Mesendoderm (in vitro differentiated cells): Measurements from ENCODE around the gene LRP1.

Experiments
- DNase-seq: peaks from one replicate; pipeline ENCODE4 v3.0.0; 2013
- H2AK5ac ChIP-seq: 2 replicates; pipeline ENCODE4 v1.6.1; 2013; ENCODE audit warnings: low read length, inconsistent platforms
- H2BK120ac ChIP-seq: 2 replicates; pipeline ENCODE4 v1.6.1; 2013; ENCODE audit warnings: low read depth, mild to moderate bottlenecking, low read length, moderate library complexity, mixed read lengths
- H2BK15ac ChIP-seq: replicated peaks from 2 replicates; pipeline ENCODE4 v1.6.1; 2013; ENCODE audit warnings: low read depth, mild to moderate bottlenecking, moderate library complexity
- H2BK5ac ChIP-seq: 2 replicates; pipeline ENCODE4 v1.6.1; 2013; ENCODE audit warnings: low read length, inconsistent platforms
- H3K18ac ChIP-seq: 2 replicates; pipeline ENCODE4 v1.6.1; 2013; ENCODE audit warnings: mild to moderate bottlenecking, low read length, mixed read lengths
- H3K23ac ChIP-seq: one replicate; pipeline ENCODE4 v1.6.1; 2013; ENCODE audit warnings: low read length
- H3K27ac ChIP-seq: 2 replicates; pipeline ENCODE4 v1.5.1; 2013; ENCODE audit warnings: low read depth, mild to moderate bottlenecking, inconsistent platforms, low read length, moderate library complexity
- H3K27me3 ChIP-seq: 2 replicates; pipeline ENCODE4 v1.6.1; 2013; ENCODE audit warnings: low read length, control low read depth, mild to moderate bottlenecking, inconsistent platforms; ENCODE audit not compliant: insufficient read depth, poor library complexity
- H3K36me3 ChIP-seq: 2 replicates; pipeline ENCODE4 v1.6.1; 2013; ENCODE audit warnings: low read length, inconsistent platforms; ENCODE audit not compliant: control insufficient read depth, insufficient read depth
- H3K4ac ChIP-seq: one replicate; pipeline ENCODE4 v1.6.1; 2013; ENCODE audit warnings: low read depth, mild to moderate bottlenecking, low read length, moderate library complexity
- H3K4me1 ChIP-seq: 2 replicates; pipeline ENCODE4 v1.6.1; 2013; ENCODE audit warnings: low read depth, low read length, inconsistent platforms; ENCODE audit not compliant: control insufficient read depth
- H3K4me2 ChIP-seq: 2 replicates; pipeline ENCODE4 v1.6.1; 2013; ENCODE audit warnings: low read length
- H3K4me3 ChIP-seq: 2 replicates; pipeline ENCODE4 v1.5.1; 2013; ENCODE audit warnings: mild to moderate bottlenecking, low read length
- H3K56ac ChIP-seq: one replicate; pipeline ENCODE4 v1.6.1; 2013; ENCODE audit warnings: low read length
- H3K79me1 ChIP-seq: 2 replicates; pipeline ENCODE4 v1.6.1; 2013; ENCODE audit warnings: low read length, inconsistent platforms
- H3K79me2 ChIP-seq: 2 replicates; pipeline ENCODE4 v1.6.1; 2013; ENCODE audit warnings: mild to moderate bottlenecking, low read length; ENCODE audit not compliant: control insufficient read depth, insufficient read depth
- H3K9ac ChIP-seq: 2 replicates; pipeline ENCODE4 v1.6.1; 2013; ENCODE audit warnings: low read length, inconsistent platforms
- H4K5ac ChIP-seq: one replicate; pipeline ENCODE4 v1.6.1; 2013; ENCODE audit warnings: low read length
- H4K8ac ChIP-seq: one replicate; pipeline ENCODE4 v1.6.1; 2013; ENCODE audit warnings: low read depth, mild to moderate bottlenecking, control low read depth, low read length, moderate library complexity
- WGBS: extraction: QIAGEN DNeasy Blood & Tissue Kit; methylation state at CpG from one replicate; pipeline ENCODE4 v1.1.7; 2013; ENCODE audit warnings: low lambda C conversion rate, missing lambda C conversion rate; ENCODE audit not compliant: insufficient coverage; ENCODE audit errors: extremely low coverage; 5-methylcytosine and 5-hydroxymethylcytosine counted together

LRP1 gene

GRCh38 chr12:57229046-57229633, 100.9 kb downstream of the LRP1 start:
- Histone ChIP-seq H4K5ac (no peak overlapping the region), H3K4me3 (no peak overlapping the region), H3K79me1 (peaks cover 24% of the 10 kb centered on the region), H3K9ac (peak overlapping the region; percentile 23), H3K79me2 (peaks cover 14% of the 10 kb centered on the region), H3K27me3 (peaks cover 23% of the 10 kb centered on the region), H3K4ac (no peak overlapping the region), H2AK5ac (no peak overlapping the region), H2BK120ac (no peak overlapping the region), H3K27ac (peak overlapping the region; percentile 25), H3K23ac (no peak overlapping the region), H3K18ac (no peak overlapping the region), H3K36me3 (peaks cover 24% of the 10 kb centered on the region), H2BK15ac (no peak overlapping the region), H3K4me2 (peak overlapping the region; percentile 0), H3K56ac (peak overlapping the region; percentile 69), H3K4me1 (peaks cover 7% of the 10 kb centered on the region), H4K8ac (no peak overlapping the region), H2BK5ac (no peak overlapping the region)
- WGBS = no CpG with 5 or more reads among the region's 9 CpGs
- no peak for DNase-seq

DNA sequence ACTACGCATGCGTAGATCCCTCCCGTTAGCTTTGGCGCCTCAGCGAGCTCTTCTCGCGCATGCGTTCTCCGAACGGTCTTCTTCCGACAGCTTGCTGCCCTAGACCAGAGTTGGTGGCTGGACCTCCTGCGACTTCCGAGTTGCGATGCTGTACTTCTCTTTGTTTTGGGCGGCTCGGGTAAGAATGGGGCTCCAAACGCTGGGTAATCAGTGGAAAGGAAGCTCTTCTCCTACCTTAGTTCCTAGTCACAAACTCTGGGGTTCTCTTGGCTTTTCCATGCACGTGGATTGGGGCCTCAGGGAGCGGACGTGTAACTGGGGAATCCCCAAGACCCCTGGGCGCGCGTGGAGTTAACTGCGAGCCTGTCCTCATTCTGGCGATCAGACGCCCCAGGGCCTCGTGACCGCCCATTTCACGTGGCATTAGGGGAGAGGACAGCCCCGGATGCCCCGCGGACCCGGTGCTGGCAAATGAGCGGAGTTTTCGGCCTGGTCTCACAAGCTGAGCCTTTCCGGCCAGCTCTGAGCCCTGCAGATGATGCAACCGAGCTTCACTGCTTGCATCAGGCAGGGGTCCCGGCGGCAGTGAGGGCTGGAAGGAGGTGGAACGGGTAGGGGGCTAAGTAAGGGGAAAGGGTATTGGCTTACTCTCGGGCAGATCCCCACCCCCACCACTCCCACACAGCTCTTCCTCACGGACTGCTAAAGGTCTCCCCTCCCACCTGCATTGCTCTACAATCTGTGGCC, 101.5 kb downstream of the LRP1 start, which contains the start of gene SHMT2:
Gene SHMT2 (plus strand): TSS at position 78 of the 747 bp plus-strand sequence. CDS start 68 bp downstream, at position 146.
- H2BK120ac ChIP-seq = no peak within 1 kb of the TSS
- H4K8ac ChIP-seq = no peak within 1 kb of the TSS
- peak within 1 kb of the TSS; percentile 94 for H3K4me2 ChIP-seq
- no peak within 1 kb of the TSS for H2BK15ac ChIP-seq
- H3K4me3 ChIP-seq = peak within 1 kb of the TSS; percentile 75
- peaks cover 17% of the 10 kb centered on the region for H3K27me3 ChIP-seq
- peak within 1 kb of the TSS; percentile 77 for H3K4ac ChIP-seq
- peak within 1 kb of the TSS; percentile 95 for H3K23ac ChIP-seq
- peaks cover 24% of the 10 kb centered on the region for H3K79me1 ChIP-seq
- no CpG with 5 or more reads among the region's 42 CpGs for WGBS
- peak within 1 kb of the TSS; percentile 70 for H3K18ac ChIP-seq
- H3K9ac ChIP-seq = peak within 1 kb of the TSS; percentile 85
- H2BK5ac ChIP-seq = peak within 1 kb of the TSS; percentile 83
- peaks cover 14% of the 10 kb centered on the region for H3K79me2 ChIP-seq
- peak within 1 kb of the TSS; percentile 93 for H3K27ac ChIP-seq
- DNase-seq = peak; percentile 98
- H3K56ac ChIP-seq = peak within 1 kb of the TSS; percentile 95
- H3K4me1 ChIP-seq = peaks cover 7% of the 10 kb centered on the region
- H3K36me3 ChIP-seq = peaks cover 24% of the 10 kb centered on the region
- no peak within 1 kb of the TSS for H4K5ac ChIP-seq
- peak within 1 kb of the TSS; percentile 7 for H2AK5ac ChIP-seq

GRCh38 chr12:57230381-57231155, 102.3 kb downstream of the LRP1 start:
- H3K4me1 ChIP-seq = peaks cover 7% of the 10 kb centered on the region
- peak overlapping the region; percentile 85 for H3K9ac ChIP-seq

DNA sequence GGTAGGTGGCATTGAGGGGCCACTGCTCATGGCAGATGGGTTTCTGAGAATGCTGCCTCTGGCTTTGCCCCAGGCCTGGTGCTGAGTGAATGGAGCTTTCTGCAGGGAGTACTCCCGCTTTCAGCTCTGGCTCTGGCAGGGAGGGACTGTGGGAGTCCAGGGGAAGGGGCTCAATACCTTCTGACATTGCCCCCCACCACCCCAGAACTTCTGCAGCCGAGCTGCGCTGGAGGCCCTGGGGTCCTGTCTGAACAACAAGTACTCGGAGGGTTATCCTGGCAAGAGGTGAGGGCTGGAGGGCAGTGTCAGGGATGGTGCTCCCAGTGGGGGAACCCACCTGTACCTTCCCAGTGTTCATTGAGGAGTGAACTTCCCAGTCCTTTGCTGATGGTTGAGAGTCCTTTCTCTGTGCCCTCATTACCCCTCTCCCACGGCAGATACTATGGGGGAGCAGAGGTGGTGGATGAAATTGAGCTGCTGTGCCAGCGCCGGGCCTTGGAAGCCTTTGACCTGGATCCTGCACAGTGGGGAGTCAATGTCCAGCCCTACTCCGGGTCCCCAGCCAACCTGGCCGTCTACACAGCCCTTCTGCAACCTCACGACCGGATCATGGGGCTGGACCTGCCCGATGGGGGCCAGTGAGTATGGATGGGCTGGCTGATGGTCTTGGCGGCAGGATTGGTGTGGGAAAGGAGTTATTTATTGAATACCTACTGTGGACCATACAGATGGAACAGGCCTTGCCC, 103.2 kb downstream of the LRP1 start:
- peak overlapping the region; percentile 85 for H3K9ac ChIP-seq
- peaks cover 24% of the 10 kb centered on the region for H3K36me3 ChIP-seq
- peaks cover 7% of the 10 kb centered on the region for H3K4me1 ChIP-seq
- no peak overlapping the region for H3K4ac ChIP-seq
- H3K27me3 ChIP-seq = peaks cover 8% of the 10 kb centered on the region
- no peak overlapping the region for H4K5ac ChIP-seq
- H3K18ac ChIP-seq = no peak overlapping the region
- DNase-seq = no peak
- H3K4me3 ChIP-seq = no peak overlapping the region
- peak overlapping the region; percentile 95 for H3K56ac ChIP-seq
- H4K8ac ChIP-seq = no peak overlapping the region
- H3K27ac ChIP-seq = no peak overlapping the region
- no CpG with 5 or more reads among the region's 13 CpGs for WGBS
- no peak overlapping the region for H2AK5ac ChIP-seq
- H3K4me2 ChIP-seq = peak overlapping the region; percentile 94
- H3K79me2 ChIP-seq = peaks cover 14% of the 10 kb centered on the region
- H2BK15ac ChIP-seq = no peak overlapping the region
- H3K23ac ChIP-seq = no peak overlapping the region
- no peak overlapping the region for H2BK120ac ChIP-seq
- H2BK5ac ChIP-seq = no peak overlapping the region
- peaks cover 24% of the 10 kb centered on the region for H3K79me1 ChIP-seq

More at GRCh38 chr12:57230381-57231155, 102.3 kb downstream of the LRP1 start:
- Histone ChIP-seq H2BK120ac (no peak overlapping the region), H3K27ac (peak overlapping the region; percentile 26), H2BK5ac (peak overlapping the region; percentile 15), H3K23ac (peak overlapping the region; percentile 95), H3K36me3 (peaks cover 24% of the 10 kb centered on the region), H4K5ac (no peak overlapping the region), H3K27me3 (peaks cover 11% of the 10 kb centered on the region), H3K4ac (peak overlapping the region; percentile 76), H3K4me3 (peak overlapping the region; percentile 75), H2BK15ac (no peak overlapping the region), H4K8ac (no peak overlapping the region), H3K79me1 (peaks cover 24% of the 10 kb centered on the region), H3K18ac (peak overlapping the region; percentile 51), H3K56ac (peak overlapping the region; percentile 95), H2AK5ac (peak overlapping the region; percentile 7), H3K4me2 (peak overlapping the region; percentile 94), H3K79me2 (peaks cover 14% of the 10 kb centered on the region)
- no peak for DNase-seq
- WGBS = no CpG with 5 or more reads among the region's 10 CpGs

DNA sequence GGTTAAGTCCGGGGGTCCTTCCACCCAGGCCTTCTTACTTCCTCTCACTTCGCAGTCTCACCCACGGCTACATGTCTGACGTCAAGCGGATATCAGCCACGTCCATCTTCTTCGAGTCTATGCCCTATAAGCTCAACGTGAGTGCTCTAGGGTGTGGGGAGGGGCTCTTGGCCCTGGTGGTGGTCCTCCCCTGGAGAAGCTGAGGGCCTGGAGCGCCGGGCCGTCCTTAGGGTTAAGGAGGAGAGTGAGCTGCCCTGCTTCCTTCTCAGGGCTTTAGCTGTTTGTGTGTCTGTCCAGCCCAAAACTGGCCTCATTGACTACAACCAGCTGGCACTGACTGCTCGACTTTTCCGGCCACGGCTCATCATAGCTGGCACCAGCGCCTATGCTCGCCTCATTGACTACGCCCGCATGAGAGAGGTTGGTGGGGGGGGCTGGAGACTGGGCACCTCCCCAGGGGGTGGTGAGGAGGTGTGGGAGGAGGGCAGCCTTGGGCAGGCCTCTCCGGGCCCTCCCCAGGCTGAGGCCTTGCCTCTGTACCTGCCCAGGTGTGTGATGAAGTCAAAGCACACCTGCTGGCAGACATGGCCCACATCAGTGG, 104.0 kb downstream of the LRP1 start:
- Histone ChIP-seq H3K79me2 (peaks cover 14% of the 10 kb centered on the region), H2BK5ac (no peak overlapping the region)

More for the DNA sequence above, 104.0 kb downstream of the LRP1 start:
- no peak for DNase-seq
- H4K8ac ChIP-seq = no peak overlapping the region
- no peak overlapping the region for H2BK15ac ChIP-seq
- peaks cover 24% of the 10 kb centered on the region for H3K36me3 ChIP-seq
- peaks cover 7% of the 10 kb centered on the region for H3K4me1 ChIP-seq
- no peak overlapping the region for H3K23ac ChIP-seq
- H3K4me3 ChIP-seq = no peak overlapping the region
- no peak overlapping the region for H3K4me2 ChIP-seq
- no peak overlapping the region for H3K27ac ChIP-seq
- H3K4ac ChIP-seq = no peak overlapping the region
- H2AK5ac ChIP-seq = no peak overlapping the region
- H3K18ac ChIP-seq = no peak overlapping the region
- WGBS = no CpG with 5 or more reads among the region's 19 CpGs
- H3K56ac ChIP-seq = no peak overlapping the region
- H3K27me3 ChIP-seq = peaks cover 13% of the 10 kb centered on the region
- H2BK120ac ChIP-seq = no peak overlapping the region
- no peak overlapping the region for H4K5ac ChIP-seq
- peak overlapping the region; percentile 85 for H3K9ac ChIP-seq
- H3K79me1 ChIP-seq = peaks cover 24% of the 10 kb centered on the region
